GM23338 (cell line): ENCODE data around the gene SIMC1.

Source experiments
- CTCF ChIP-seq, 2 experiments: fragments of 200-600 bp in 1 of 2; sonication (generic) in 1 of 2; conservative IDR thresholded peaks; 2 replicates each; pipeline versions ENCODE4 v1.5.1 to v1.6.1; 2016 to 2017; ENCODE audit warnings: antibody characterized with exemption in 2 of 2, low read depth in 2 of 2, mild to moderate bottlenecking in 2 of 2, moderate library complexity in 1 of 2
- ETS1 ChIP-seq: IDR thresholded peaks from 2 replicates; pipeline ENCODE4 v1.6.1; 2016; ENCODE audit warnings: antibody characterized with exemption
- EZH2 ChIP-seq: fragments of 200-600 bp; sonication (generic); IDR thresholded peaks from one replicate; pipeline ENCODE4 v1.8.0; 2017; ENCODE audit warnings: antibody characterized with exemption, mild to moderate bottlenecking, low read depth; ENCODE audit not compliant: unreplicated experiment
- EZH2phosphoT487 ChIP-seq: fragments of 200-600 bp; sonication (generic); IDR thresholded peaks from one replicate; pipeline ENCODE4 v1.8.1; 2018; ENCODE audit warnings: antibody characterized with exemption; ENCODE audit not compliant: unreplicated experiment
- POLR2AphosphoS5 ChIP-seq: IDR thresholded peaks from 2 replicates; pipeline ENCODE4 v1.6.1; 2016; ENCODE audit warnings: antibody characterized with exemption, low read depth
- REST ChIP-seq: IDR thresholded peaks from one replicate; pipeline ENCODE4 v1.6.1; 2018; ENCODE audit warnings: antibody characterized with exemption; ENCODE audit not compliant: unreplicated experiment
- ZNF331 ChIP-seq: fragments of 250-450 bp; sonication (Bioruptor Pico); IDR thresholded peaks from 2 replicates; pipeline ENCODE4 v1.5.0; 2020; ENCODE audit warnings: low read depth, mild to moderate bottlenecking, moderate library complexity

- TF ChIP-seq CTCF (conservative IDR thresholded peaks at IDR 0.05; ENCODE audit: low read depth in 2 of 2) (no peak), EZH2 (no peak), REST (no peak), POLR2AphosphoS5 (no peak), EZH2phosphoT487 (no peak), ZNF331 (CRISPR knock-in tag) (no peak), ETS1 (no peak)
Measured at GRCh38 chr5:176383961-176384360, 145.7 kb downstream of the SIMC1 start.
